ENCODE measurements around the gene ETV3.

DNA sequence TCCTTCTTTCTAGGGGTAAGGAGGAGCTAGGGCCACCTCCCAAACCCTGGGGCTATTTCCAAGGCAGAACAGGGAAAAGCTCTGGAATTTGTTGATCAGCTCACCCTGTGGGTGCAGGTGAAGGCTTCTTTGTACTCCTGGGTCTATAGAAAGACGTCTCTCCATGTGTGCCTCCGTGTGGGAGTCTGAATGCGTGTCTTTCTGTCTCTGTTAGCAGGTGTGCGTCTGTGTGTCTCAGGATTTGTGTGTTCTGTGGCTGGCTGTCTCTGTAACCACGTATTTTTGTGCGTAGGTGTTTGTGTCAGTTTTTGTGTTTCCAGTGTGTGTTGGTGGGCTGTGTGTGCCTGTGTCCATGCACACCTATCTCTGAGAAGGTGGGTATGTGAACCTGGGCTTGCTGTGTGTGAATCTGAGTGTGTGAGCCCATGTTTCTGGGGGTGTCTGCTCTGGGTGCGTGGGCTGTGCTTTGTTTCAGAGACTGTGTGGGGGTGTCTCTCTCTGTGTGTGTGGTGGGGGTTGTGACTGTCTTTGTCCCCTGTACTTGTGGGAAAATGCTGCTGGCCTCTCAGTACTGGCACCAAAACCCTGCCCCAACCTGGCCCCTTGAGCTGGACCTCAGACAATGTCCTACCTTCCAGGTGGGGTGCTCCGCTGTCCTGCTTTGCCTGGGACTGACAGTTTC lies 25.9 kb downstream of the ETV3 start:
- TF ChIP-seq CTCF (IDR thresholded peaks at IDR 0.05) (no peak), POLR2A (IDR thresholded peaks at IDR 0.05) (no peak)

All from uterus (tissue), 2 donors.